Right lobe of liver (tissue), 6 donors: ENCODE measurements around the gene EFEMP1. TPM values are rescaled to one million over a fixed set of nuclear protein-coding genes. Genes with fewer than 3 reads are reported as not detected.
A peak's percentile ranks its signal among the peaks of the same experiment; 100 is the strongest.

Experiments used
- ATAC-seq, 4 donors: fragments of 200-7000 bp; cut with Tn5 transposase; one replicate each; pipeline ENCODE4 v1.9.1; 2020; ENCODE audit warnings: mild to moderate bottlenecking in 4 of 4, moderate library complexity in 4 of 4
- DNase-seq, 3 donors: peaks; one replicate each; pipeline ENCODE4 v3.0.0-alpha.2; 2020
- H3K27ac ChIP-seq, 3 donors: fragments of 200-600 bp; one replicate each; pipeline ENCODE4 v1.8.0; 2022
- H3K27me3 ChIP-seq, 2 donors: fragments of 200-600 bp; one replicate each; pipeline ENCODE4 v1.8.0; 2022
- H3K36me3 ChIP-seq, 4 donors: fragments of 200-600 bp; sonication (generic) in 1 of 4; one replicate each; pipeline versions ENCODE4 v1.5.1 to v1.8.0; 2017 to 2022; ENCODE audit warnings: control low read depth in 1 of 4
- H3K4me1 ChIP-seq, 4 donors: fragments of 200-600 bp; sonication (generic) in 1 of 4; one replicate each; pipeline versions ENCODE4 v1.5.1 to v1.8.0; 2017 to 2022; ENCODE audit warnings: control low read depth in 1 of 4
- H3K4me3 ChIP-seq, 3 donors: fragments of 200-600 bp; one replicate each; pipeline ENCODE4 v1.8.0; 2022
- H3K9me3 ChIP-seq, 4 donors: fragments of 200-600 bp; sonication (generic) in 1 of 4; one replicate each; pipeline versions ENCODE4 v1.5.1 to v1.8.0; 2017 to 2022; ENCODE audit warnings: control low read depth in 1 of 4
- POLR2A ChIP-seq: fragments of 450-650 bp; IDR thresholded peaks from one replicate; pipeline ENCODE4 v1.6.1; 2017; ENCODE audit warnings: antibody characterized with exemption, mild to moderate bottlenecking
- WGBS: methylation state at CpG from one replicate; pipeline ENCODE4 v1.1.6; 2018; ENCODE audit warnings: low coverage, low lambda C conversion rate; ENCODE audit not compliant: insufficient coverage; ENCODE audit errors: missing lambda C conversion rate; 5-methylcytosine and 5-hydroxymethylcytosine counted together
- intact Hi-C, 2 donors: fragments of 100-400 bp; cut with DNase I; formaldehyde crosslinking; loops; one replicate each; pipeline versions ENCODE4 v1.11.2 to v1.14.1; 2022
- total RNA-seq, 6 experiments: library from RNA; depleted of rRNA in 2 of 6; stranded (reverse); fragments of >200 nt in 2 of 6; fragmentation: NEBNext Ultra II Directional in 3 of 6; extraction: Animal tissue kit (Norgen Biotek cat#: 25700) in 3 of 6; gene quantifications; one replicate each; pipeline versions ENCODE4 v1.1.0 to v1.2.4, GENCODE V29; 2016 to 2023
- TF ChIP-seq, protein P1 (sequence below), 4 donors: fragments of 200-600 bp in 3 of 4; fragments of 450-650 bp in 1 of 4; IDR thresholded peaks; one replicate each; pipeline versions ENCODE4 v1.5.1 to v1.8.0; 2016 to 2022; ENCODE audit warnings: antibody characterized with exemption in 4 of 4, mild to moderate bottlenecking in 2 of 4
- donor health status: DM: no; HTN: yes; CAD: no.
- donor health status: DM: no; HTN: no; CAD: no.
- donor health status: DM: no; HTN: no; CAD: no.
- donor health status: DM: no; HTN: yes; CAD: no.
- donor health status: DM: no; HTN: yes; CAD: no.

The EFEMP1 gene
- total RNA-seq, 6 experiments from 2014 or later = 2.4 to 36.8 (median 9.0) TPM

DNA sequence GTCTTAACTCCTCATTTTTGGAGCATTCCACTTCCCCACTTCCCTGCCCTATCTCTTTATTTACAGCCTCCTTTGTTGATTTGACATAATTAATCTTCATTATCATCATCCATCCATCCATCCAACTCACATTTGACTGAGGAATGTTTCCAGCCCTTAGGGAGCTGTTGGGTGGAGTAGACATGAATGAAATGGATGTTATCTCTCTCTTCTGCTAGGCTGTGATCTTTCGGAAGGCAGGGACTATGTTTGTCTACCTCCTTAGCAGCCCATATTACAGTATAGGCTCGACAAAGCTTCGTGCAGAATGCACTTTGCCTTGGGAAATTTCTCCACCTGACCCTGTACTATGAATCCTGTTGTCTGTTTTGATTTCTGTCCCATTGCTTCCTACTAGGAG is 7.7 kb upstream of the EFEMP1 start:
- ATAC-seq (no peak), DNase-seq (no peak)
- H3K4me1 ChIP-seq = no peaks in the 10 kb centered on the region
- H3K9me3 ChIP-seq = no peaks in the 10 kb centered on the region
- TF ChIP-seq, protein P1, sequence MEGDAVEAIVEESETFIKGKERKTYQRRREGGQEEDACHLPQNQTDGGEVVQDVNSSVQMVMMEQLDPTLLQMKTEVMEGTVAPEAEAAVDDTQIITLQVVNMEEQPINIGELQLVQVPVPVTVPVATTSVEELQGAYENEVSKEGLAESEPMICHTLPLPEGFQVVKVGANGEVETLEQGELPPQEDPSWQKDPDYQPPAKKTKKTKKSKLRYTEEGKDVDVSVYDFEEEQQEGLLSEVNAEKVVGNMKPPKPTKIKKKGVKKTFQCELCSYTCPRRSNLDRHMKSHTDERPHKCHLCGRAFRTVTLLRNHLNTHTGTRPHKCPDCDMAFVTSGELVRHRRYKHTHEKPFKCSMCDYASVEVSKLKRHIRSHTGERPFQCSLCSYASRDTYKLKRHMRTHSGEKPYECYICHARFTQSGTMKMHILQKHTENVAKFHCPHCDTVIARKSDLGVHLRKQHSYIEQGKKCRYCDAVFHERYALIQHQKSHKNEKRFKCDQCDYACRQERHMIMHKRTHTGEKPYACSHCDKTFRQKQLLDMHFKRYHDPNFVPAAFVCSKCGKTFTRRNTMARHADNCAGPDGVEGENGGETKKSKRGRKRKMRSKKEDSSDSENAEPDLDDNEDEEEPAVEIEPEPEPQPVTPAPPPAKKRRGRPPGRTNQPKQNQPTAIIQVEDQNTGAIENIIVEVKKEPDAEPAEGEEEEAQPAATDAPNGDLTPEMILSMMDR (IDR thresholded peaks at IDR 0.05) = no peak
- no peak for TF ChIP-seq POLR2A
- H3K36me3 ChIP-seq = no peaks in the 10 kb centered on the region
- no peak overlapping the region for H3K4me3 ChIP-seq
- H3K27ac ChIP-seq = no peak overlapping the region
- no peaks in the 10 kb centered on the region for H3K27me3 ChIP-seq
- intact Hi-C loops = no loop called here
- WGBS = 52% methylated on average over 3 of the region's 3 CpGs

DNA sequence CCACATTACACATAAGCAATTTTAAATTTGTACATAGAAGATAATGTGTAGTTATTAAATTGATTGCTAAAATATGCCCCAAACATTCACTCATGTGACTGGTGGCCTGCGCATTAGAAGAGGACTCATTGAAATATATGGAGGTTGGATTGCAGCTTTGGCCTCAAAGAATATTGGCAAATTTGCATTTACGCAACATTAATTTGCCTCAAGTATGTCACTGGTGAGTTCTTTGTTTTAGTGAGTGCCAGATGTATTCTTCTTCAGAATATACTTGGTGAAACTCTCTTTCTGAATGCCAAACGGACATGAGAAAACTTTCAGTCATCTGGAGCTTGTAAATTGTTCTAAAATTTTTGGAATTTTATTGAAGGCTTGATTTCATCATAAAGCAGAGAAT is 5.9 kb upstream of the EFEMP1 start:
- Histone ChIP-seq H3K9me3 (no peaks in the 10 kb centered on the region), H3K4me3 (no peak overlapping the region), H3K27ac (no peak overlapping the region), H3K4me1 (no peaks in the 10 kb centered on the region), H3K36me3 (no peaks in the 10 kb centered on the region), H3K27me3 (no peaks in the 10 kb centered on the region)
- intact Hi-C loops = no loop called here
- WGBS = 71% methylated on average over 3 of the region's 3 CpGs
- ATAC-seq (no peak), DNase-seq (no peak)
- TF ChIP-seq, protein P1 (IDR thresholded peaks at IDR 0.05) = no peak
- no peak for TF ChIP-seq POLR2A

DNA sequence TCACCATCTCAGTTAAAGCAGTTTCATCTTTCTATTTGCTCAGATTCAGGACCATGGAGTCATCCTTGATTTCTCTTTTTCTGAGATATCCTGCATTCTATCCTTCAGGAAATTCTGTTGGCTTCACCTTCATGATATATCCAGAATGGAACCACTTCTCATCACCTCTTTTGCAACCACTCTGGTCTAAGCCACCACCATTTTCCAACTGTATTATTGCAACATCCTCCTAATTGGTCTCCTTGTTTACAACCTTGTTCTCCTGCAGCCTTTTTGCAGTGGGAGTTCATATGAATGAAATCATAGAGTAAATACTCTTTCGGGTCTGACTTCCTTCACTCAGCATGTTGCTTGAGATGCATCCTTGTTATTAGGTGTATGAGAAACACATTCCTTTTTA is 3.4 kb upstream of the EFEMP1 start:
- peaks cover 0 to 12% (median 0%) of the 10 kb centered on the region in 4 donors for H3K4me1 ChIP-seq
- H3K36me3 ChIP-seq = no peaks in the 10 kb centered on the region
- H3K9me3 ChIP-seq = no peaks in the 10 kb centered on the region
- no peak overlapping the region for H3K27ac ChIP-seq
- WGBS = 57% methylated on average over 1 of the region's 1 CpG
- DNase-seq (no peak), ATAC-seq (no peak)
- no peaks in the 10 kb centered on the region for H3K27me3 ChIP-seq
- intact Hi-C loops = no loop called here
- no peak overlapping the region for H3K4me3 ChIP-seq
- TF ChIP-seq, protein P1 (IDR thresholded peaks at IDR 0.05) = no peak
- no peak for TF ChIP-seq POLR2A

DNA sequence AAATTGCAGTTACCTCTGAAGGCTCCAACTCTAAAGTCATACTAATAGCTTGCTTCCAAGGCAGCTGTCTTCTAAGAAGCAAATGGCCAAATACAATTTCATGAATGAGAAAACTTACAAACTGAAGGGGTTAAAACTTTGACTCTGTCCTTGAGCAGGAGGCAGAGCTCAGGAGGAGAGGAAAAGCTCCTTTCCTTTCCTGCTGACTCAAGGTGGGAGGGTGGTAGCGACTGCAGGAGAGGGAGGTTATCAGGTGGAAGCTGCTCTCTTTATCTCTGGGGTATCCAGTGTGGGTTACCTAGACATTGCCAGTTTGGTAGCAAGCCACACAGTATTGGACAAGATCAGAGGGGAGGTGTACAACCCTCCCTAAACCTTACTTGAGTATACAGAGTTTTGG is 2.7 kb upstream of the EFEMP1 start:
- TF ChIP-seq, protein P1 (IDR thresholded peaks at IDR 0.05) = no peak
- TF ChIP-seq POLR2A = no peak
- H3K27me3 ChIP-seq = no peaks in the 10 kb centered on the region
- intact Hi-C loops = no loop called here
- no peaks in the 10 kb centered on the region for H3K36me3 ChIP-seq
- peaks cover 0 to 12% (median 0%) of the 10 kb centered on the region in 4 donors for H3K4me1 ChIP-seq
- H3K4me3 ChIP-seq = no peak overlapping the region
- no peaks in the 10 kb centered on the region for H3K9me3 ChIP-seq
- H3K27ac ChIP-seq = no peak overlapping the region
- DNase-seq (no peak), ATAC-seq (no peak)
- WGBS = 0% methylated on average over 1 of the region's 1 CpG

DNA sequence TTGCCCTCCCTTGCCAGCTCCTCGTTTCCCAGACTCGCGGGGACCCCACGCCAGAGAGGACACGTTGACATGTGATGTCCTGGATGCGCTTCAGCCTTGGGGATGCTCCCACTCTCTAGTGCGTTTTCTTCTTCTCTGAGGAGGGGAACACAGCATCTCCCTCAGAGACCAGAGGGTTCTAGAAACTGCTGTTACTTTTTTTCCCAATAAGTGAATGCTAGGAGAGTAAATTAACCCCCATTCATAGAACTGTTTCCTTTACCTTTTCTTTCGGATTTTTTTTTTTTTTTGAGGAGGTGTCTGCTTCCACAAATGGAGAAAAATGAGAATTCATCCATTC is 370 bp upstream of the EFEMP1 start:
- H3K36me3 ChIP-seq = no peaks in the 10 kb centered on the region
- TF ChIP-seq, protein P1 (IDR thresholded peaks at IDR 0.05) = no peak
- TF ChIP-seq POLR2A = no peak
- H3K4me3 ChIP-seq = peak overlapping the region in 2 of 3 donors; percentile 28 to 44
- no peaks in the 10 kb centered on the region for H3K9me3 ChIP-seq
- no peak overlapping the region for H3K27ac ChIP-seq
- DNase-seq (no peak), ATAC-seq (no peak)
- under 1% methylated on average over 8 of the region's 8 CpGs for WGBS
- peaks cover 0 to 12% (median 0%) of the 10 kb centered on the region in 4 donors for H3K4me1 ChIP-seq
- H3K27me3 ChIP-seq = no peaks in the 10 kb centered on the region
- intact Hi-C loops = no loop called here
